Mammary epithelial cell (primary cell): ENCODE results near the gene KLK1.

Experiments
- EZH2 ChIP-seq: IDR thresholded peaks from 2 replicates; pipeline ENCODE4 v1.6.1; 2012; ENCODE audit warnings: low read length, inconsistent platforms, borderline replicate concordance
- TF ChIP-seq, protein P1 (sequence below), 2 donors: IDR thresholded peaks in 1 of 2; conservative IDR thresholded peaks in 1 of 2; 2 replicates each; pipeline ENCODE4 v1.5.1; 2011 to 2012; ENCODE audit warnings: inconsistent platforms in 2 of 2, low read length in 2 of 2, mild to moderate bottlenecking in 2 of 2, control low read depth in 1 of 2, low read depth in 1 of 2; ENCODE audit not compliant: insufficient read depth in 1 of 2; ENCODE audit errors: extremely low read depth in 1 of 2

DNA sequence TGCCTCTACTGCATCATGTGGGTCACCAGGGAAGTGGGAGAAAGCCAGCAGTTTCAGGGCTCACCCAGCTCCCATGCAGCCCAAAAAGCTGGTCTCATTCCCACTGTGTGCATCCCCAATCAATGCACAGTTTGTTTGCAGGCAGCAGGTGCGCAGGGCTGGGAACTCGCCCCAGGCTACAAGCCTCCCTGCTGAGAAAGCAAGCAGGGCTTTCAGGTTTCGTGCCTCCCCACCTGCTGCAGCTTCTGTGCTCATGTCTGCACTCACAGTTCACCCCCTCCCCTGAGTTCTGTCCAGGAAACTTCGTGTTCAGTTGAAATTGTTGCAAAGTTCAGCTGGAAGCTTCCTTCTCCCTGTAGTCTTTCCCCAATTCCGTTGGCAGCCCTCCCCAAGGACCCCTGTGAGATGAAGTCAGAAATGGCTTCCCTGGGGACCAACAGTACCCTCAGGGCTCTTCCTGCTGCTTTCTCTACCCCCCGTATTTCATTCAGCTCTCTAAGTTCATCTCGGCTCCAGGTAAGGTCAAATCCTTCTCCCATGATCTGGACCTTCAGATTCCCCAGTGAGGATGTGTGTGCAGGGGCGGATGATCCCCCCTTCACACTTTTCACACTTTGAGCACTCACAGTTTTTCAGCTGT lies 20.8 kb upstream of the KLK1 start:
- TF ChIP-seq, protein P1, sequence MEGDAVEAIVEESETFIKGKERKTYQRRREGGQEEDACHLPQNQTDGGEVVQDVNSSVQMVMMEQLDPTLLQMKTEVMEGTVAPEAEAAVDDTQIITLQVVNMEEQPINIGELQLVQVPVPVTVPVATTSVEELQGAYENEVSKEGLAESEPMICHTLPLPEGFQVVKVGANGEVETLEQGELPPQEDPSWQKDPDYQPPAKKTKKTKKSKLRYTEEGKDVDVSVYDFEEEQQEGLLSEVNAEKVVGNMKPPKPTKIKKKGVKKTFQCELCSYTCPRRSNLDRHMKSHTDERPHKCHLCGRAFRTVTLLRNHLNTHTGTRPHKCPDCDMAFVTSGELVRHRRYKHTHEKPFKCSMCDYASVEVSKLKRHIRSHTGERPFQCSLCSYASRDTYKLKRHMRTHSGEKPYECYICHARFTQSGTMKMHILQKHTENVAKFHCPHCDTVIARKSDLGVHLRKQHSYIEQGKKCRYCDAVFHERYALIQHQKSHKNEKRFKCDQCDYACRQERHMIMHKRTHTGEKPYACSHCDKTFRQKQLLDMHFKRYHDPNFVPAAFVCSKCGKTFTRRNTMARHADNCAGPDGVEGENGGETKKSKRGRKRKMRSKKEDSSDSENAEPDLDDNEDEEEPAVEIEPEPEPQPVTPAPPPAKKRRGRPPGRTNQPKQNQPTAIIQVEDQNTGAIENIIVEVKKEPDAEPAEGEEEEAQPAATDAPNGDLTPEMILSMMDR (conservative IDR thresholded peaks at IDR 0.05 in 1 of 2, IDR thresholded peaks at IDR 0.05 in 1 of 2; ENCODE audit: extremely low read depth in 1 of 2, insufficient read depth in 1 of 2, low read depth in 1 of 2, low read length in 2 of 2), result no peak
- TF ChIP-seq EZH2, result no peak
